HUES6 (cell line): ENCODE results near the gene INO80E.
"Not testable (repeated sequence)": the region's sequence is repeated elsewhere in the genome, so short reads cannot be mapped to it uniquely, and the experiment has no call there.

Source experiments
- H3K27ac ChIP-seq: 2 replicates; pipeline ENCODE4 v1.7.0; 2013; ENCODE audit warnings: low read depth, mild to moderate bottlenecking, low read length, inconsistent platforms
- H3K27me3 ChIP-seq: 2 replicates; pipeline ENCODE4 v1.6.1; 2013; ENCODE audit warnings: low read length; ENCODE audit not compliant: control insufficient read depth, insufficient read depth
- H3K36me3 ChIP-seq: 2 replicates; pipeline ENCODE4 v1.6.1; 2013; ENCODE audit warnings: low read length; ENCODE audit not compliant: control insufficient read depth, insufficient read depth
- H3K4me1 ChIP-seq: 2 replicates; pipeline ENCODE4 v1.6.1; 2013; ENCODE audit warnings: low read length; ENCODE audit not compliant: control insufficient read depth, insufficient read depth
- H3K4me3 ChIP-seq: 2 replicates; pipeline ENCODE4 v1.5.1; 2013; ENCODE audit warnings: low read depth, low read length
- H3K9ac ChIP-seq: one replicate; pipeline ENCODE4 v1.6.1; 2013; ENCODE audit warnings: mild to moderate bottlenecking, low read length
- H3K9me3 ChIP-seq: 2 replicates; pipeline ENCODE4 v1.6.1; 2013; ENCODE audit warnings: low read depth, low read length; ENCODE audit not compliant: control insufficient read depth, insufficient read depth

The INO80E gene

GRCh38 chr16:30026449-30026848 lies 30.4 kb downstream of the INO80E start:
- no peaks in the 10 kb centered on the region for H3K36me3 ChIP-seq
- peaks cover 22% of the 10 kb centered on the region for H3K4me1 ChIP-seq
- H3K4me3 ChIP-seq, result no peak overlapping the region
- no peak overlapping the region for H3K9ac ChIP-seq
- peaks cover 41% of the 10 kb centered on the region for H3K27me3 ChIP-seq
- no peak overlapping the region for H3K27ac ChIP-seq
- H3K9me3 ChIP-seq, result no peaks in the 10 kb centered on the region

- H3K4me1 ChIP-seq, result peaks cover 28% of the 10 kb centered on the region
- no peak overlapping the region for H3K4me3 ChIP-seq
- no peaks in the 10 kb centered on the region for H3K9me3 ChIP-seq
- no peak overlapping the region for H3K27ac ChIP-seq
- H3K9ac ChIP-seq, result no peak overlapping the region
- no peaks in the 10 kb centered on the region for H3K36me3 ChIP-seq
- H3K27me3 ChIP-seq, result peaks cover 51% of the 10 kb centered on the region
Observed at GRCh38 chr16:30027588-30028437, 31.8 kb downstream of the INO80E start.

- Histone ChIP-seq H3K36me3 (no peaks in the 10 kb centered on the region), H3K4me1 (peaks cover 28% of the 10 kb centered on the region), H3K4me3 (no peak overlapping the region), H3K27ac (no peak overlapping the region), H3K27me3 (peaks cover 56% of the 10 kb centered on the region), H3K9me3 (no peaks in the 10 kb centered on the region), H3K9ac (no peak overlapping the region)
Observed at GRCh38 chr16:30028438-30029076, 32.5 kb downstream of the INO80E start.

GRCh38 chr16:30030011-30030685 lies 34.1 kb downstream of the INO80E start:
- no peaks in the 10 kb centered on the region for H3K36me3 ChIP-seq
- peaks cover 64% of the 10 kb centered on the region for H3K27me3 ChIP-seq
- H3K4me3 ChIP-seq, result peak overlapping the region; percentile 65
- peaks cover 28% of the 10 kb centered on the region for H3K4me1 ChIP-seq
- no peak overlapping the region for H3K27ac ChIP-seq
- H3K9me3 ChIP-seq, result no peaks in the 10 kb centered on the region
- H3K9ac ChIP-seq, result no peak overlapping the region

- Histone ChIP-seq H3K27me3 (peaks cover 67% of the 10 kb centered on the region), H3K36me3 (no peaks in the 10 kb centered on the region), H3K27ac (no peak within 1 kb of the TSS), H3K4me1 (peaks cover 28% of the 10 kb centered on the region), H3K9ac (no peak within 1 kb of the TSS), H3K9me3 (no peaks in the 10 kb centered on the region), H3K4me3 (peak within 1 kb of the TSS; percentile 65)
Observed at GRCh38 chr16:30030841-30031413, 34.9 kb downstream of the INO80E start, which contains the start of gene TLCD3B. TLCD3B (minus strand) TSS chr16:30031271; CDS start chr16:30030527, 744 bp downstream.

- H3K36me3 ChIP-seq, result no peaks in the 10 kb centered on the region
- peaks cover 28% of the 10 kb centered on the region for H3K4me1 ChIP-seq
- H3K9ac ChIP-seq, result no peak overlapping the region
- H3K27me3 ChIP-seq, result peaks cover 65% of the 10 kb centered on the region
- H3K9me3 ChIP-seq, result no peaks in the 10 kb centered on the region
- no peak overlapping the region for H3K27ac ChIP-seq
- peak overlapping the region; percentile 65 for H3K4me3 ChIP-seq
Observed at GRCh38 chr16:30031477-30031918, 35.5 kb downstream of the INO80E start.

GRCh38 chr16:30032083-30032819 lies 36.2 kb downstream of the INO80E start:
- Histone ChIP-seq H3K4me3 (peak overlapping the region; percentile 65), H3K27me3 (peaks cover 59% of the 10 kb centered on the region), H3K9me3 (no peaks in the 10 kb centered on the region), H3K4me1 (peaks cover 28% of the 10 kb centered on the region), H3K9ac (no peak overlapping the region), H3K36me3 (no peaks in the 10 kb centered on the region), H3K27ac (no peak overlapping the region)

GRCh38 chr16:30033270-30033669 lies 37.2 kb downstream of the INO80E start:
- Histone ChIP-seq H3K27me3 (peaks cover 52% of the 10 kb centered on the region), H3K36me3 (no peaks in the 10 kb centered on the region), H3K4me3 (no peak overlapping the region), H3K9ac (no peak overlapping the region), H3K9me3 (no peaks in the 10 kb centered on the region), H3K4me1 (peaks cover 22% of the 10 kb centered on the region), H3K27ac (no peak overlapping the region)

GRCh38 chr16:30040221-30040620 lies 44.2 kb downstream of the INO80E start:
- Histone ChIP-seq H3K27ac (no peak overlapping the region), H3K4me3 (no peak overlapping the region), H3K9me3 (no peaks in the 10 kb centered on the region), H3K9ac (no peak overlapping the region), H3K27me3 (peaks cover 6% of the 10 kb centered on the region; the same call in 1 of the 2 replicates), H3K36me3 (no peaks in the 10 kb centered on the region), H3K4me1 (no peaks in the 10 kb centered on the region)

- not testable (repeated sequence) for H3K27ac ChIP-seq, H3K9ac ChIP-seq, H3K4me3 ChIP-seq, H3K27me3 ChIP-seq, H3K36me3 ChIP-seq, H3K9me3 ChIP-seq, H3K4me1 ChIP-seq
Observed at GRCh38 chr16:30040690-30041089, 44.6 kb downstream of the INO80E start.
